GM23338 (cell line): ENCODE results near the gene ARHGEF37. TPM values are rescaled to one million over a fixed set of nuclear protein-coding genes. Genes with fewer than 3 reads are reported as not detected.

Source experiments
- ATAC-seq: fragments of 200-7000 bp; cut with Tn5 transposase; 3 replicates; pipeline ENCODE4 v1.9.1; 2020
- DNase-seq: peaks from one replicate; pipeline ENCODE4 v3.0.0-alpha.2; 2015; ENCODE audit warnings: low spot score
- H2AFZ ChIP-seq: fragments of 200-600 bp; sonication (generic); 2 replicates; pipeline ENCODE4 v1.8.0; 2016; ENCODE audit warnings: antibody characterized with exemption, mild to moderate bottlenecking, moderate library complexity
- H3F3A ChIP-seq: fragments of 200-600 bp; sonication (generic); replicated peaks from 2 replicates; pipeline ENCODE4 v1.8.0; 2017; ENCODE audit warnings: antibody characterized with exemption, mixed run types, low read depth
- H3K27ac ChIP-seq: fragments of 200-600 bp; sonication (generic); 2 replicates; pipeline ENCODE4 v1.6.1; 2016; ENCODE audit warnings: low read depth
- H3K27me3 ChIP-seq: fragments of 200-600 bp; sonication (generic); 2 replicates; pipeline ENCODE4 v1.8.0; 2016; ENCODE audit warnings: mild to moderate bottlenecking, mixed run types, moderate library complexity; ENCODE audit not compliant: insufficient read depth
- H3K36me3 ChIP-seq: fragments of 200-600 bp; sonication (generic); 2 replicates; pipeline ENCODE4 v1.8.0; 2016; ENCODE audit warnings: mild to moderate bottlenecking; ENCODE audit not compliant: insufficient read depth
- H3K4me1 ChIP-seq: fragments of 200-600 bp; sonication (generic); 2 replicates; pipeline ENCODE4 v1.8.0; 2016; ENCODE audit warnings: mild to moderate bottlenecking, moderate library complexity; ENCODE audit not compliant: insufficient read depth
- H3K4me2 ChIP-seq: fragments of 200-600 bp; sonication (generic); 2 replicates; pipeline ENCODE4 v1.7.1; 2017; ENCODE audit warnings: mixed run types
- H3K4me3 ChIP-seq: fragments of 200-600 bp; sonication (generic); 2 replicates; pipeline ENCODE4 v1.6.1; 2016; ENCODE audit warnings: mixed run types
- H3K79me2 ChIP-seq: fragments of 200-600 bp; sonication (generic); replicated peaks from 2 replicates; pipeline ENCODE4 v1.8.0; 2017; ENCODE audit warnings: mild to moderate bottlenecking; ENCODE audit not compliant: insufficient read depth
- H3K9me2 ChIP-seq: fragments of 200-600 bp; sonication (generic); 2 replicates; pipeline ENCODE4 v1.8.0; 2017; ENCODE audit not compliant: insufficient read depth
- H4K20me1 ChIP-seq: fragments of 200-600 bp; sonication (generic); replicated peaks from 2 replicates; pipeline ENCODE4 v1.8.0; 2017; ENCODE audit warnings: mild to moderate bottlenecking; ENCODE audit not compliant: insufficient read depth
- H3K27ac Mint-ChIP-seq: 2 replicates; pipeline ENCODE4 v1.8.0; 2020; ENCODE audit warnings: inconsistent platforms, mild to moderate bottlenecking, moderate library complexity, mixed read lengths
- H3K27me3 Mint-ChIP-seq: 3 replicates; pipeline ENCODE4 v1.8.0; 2022; ENCODE audit warnings: low read depth, mild to moderate bottlenecking, moderate library complexity, mixed read lengths, inconsistent platforms; ENCODE audit not compliant: insufficient read depth, poor library complexity
- H3K36me3 Mint-ChIP-seq: 3 replicates; pipeline ENCODE4 v1.8.0; 2021; ENCODE audit warnings: low read depth, mild to moderate bottlenecking, inconsistent platforms, moderate library complexity, mixed read lengths
- H3K4me1 Mint-ChIP-seq: 3 replicates; pipeline ENCODE4 v1.8.0; 2020; ENCODE audit warnings: mild to moderate bottlenecking, inconsistent platforms, mixed read lengths
- H3K4me3 Mint-ChIP-seq: 3 replicates; pipeline ENCODE4 v1.8.0; 2021; ENCODE audit warnings: moderate library complexity, mild to moderate bottlenecking, inconsistent platforms, mixed read lengths
- H3K9me3 Mint-ChIP-seq: 3 replicates; pipeline ENCODE4 v1.8.0; 2020; ENCODE audit warnings: moderate library complexity, mild to moderate bottlenecking, inconsistent platforms, mixed read lengths
- CREB1 ChIP-seq: fragments of 250-450 bp; sonication (Bioruptor Pico); IDR thresholded peaks from 2 replicates; pipeline ENCODE4 v1.5.0; 2020; ENCODE audit warnings: low read depth, mild to moderate bottlenecking, moderate library complexity
- CTCF ChIP-seq, 2 experiments: fragments of 200-600 bp in 1 of 2; sonication (generic) in 1 of 2; conservative IDR thresholded peaks; 2 replicates each; pipeline versions ENCODE4 v1.5.1 to v1.6.1; 2016 to 2017; ENCODE audit warnings: antibody characterized with exemption in 2 of 2, low read depth in 2 of 2, mild to moderate bottlenecking in 2 of 2, moderate library complexity in 1 of 2
- ETS1 ChIP-seq: IDR thresholded peaks from 2 replicates; pipeline ENCODE4 v1.6.1; 2016; ENCODE audit warnings: antibody characterized with exemption
- EZH2 ChIP-seq: fragments of 200-600 bp; sonication (generic); IDR thresholded peaks from one replicate; pipeline ENCODE4 v1.8.0; 2017; ENCODE audit warnings: antibody characterized with exemption, mild to moderate bottlenecking, low read depth; ENCODE audit not compliant: unreplicated experiment
- EZH2phosphoT487 ChIP-seq: fragments of 200-600 bp; sonication (generic); IDR thresholded peaks from one replicate; pipeline ENCODE4 v1.8.1; 2018; ENCODE audit warnings: antibody characterized with exemption; ENCODE audit not compliant: unreplicated experiment
- JUNB ChIP-seq: IDR thresholded peaks from one replicate; pipeline ENCODE4 v1.6.1; 2016; ENCODE audit warnings: antibody characterized with exemption; ENCODE audit not compliant: unreplicated experiment
- NANOG ChIP-seq: IDR thresholded peaks from 2 replicates; pipeline ENCODE4 v1.6.1; 2016; ENCODE audit warnings: antibody characterized with exemption, borderline replicate concordance
- POLR2AphosphoS5 ChIP-seq: IDR thresholded peaks from 2 replicates; pipeline ENCODE4 v1.6.1; 2016; ENCODE audit warnings: antibody characterized with exemption, low read depth
- REST ChIP-seq: IDR thresholded peaks from one replicate; pipeline ENCODE4 v1.6.1; 2018; ENCODE audit warnings: antibody characterized with exemption; ENCODE audit not compliant: unreplicated experiment
- STAT1 ChIP-seq: IDR thresholded peaks from one replicate; pipeline ENCODE4 v1.6.1; 2016; ENCODE audit warnings: antibody characterized with exemption; ENCODE audit not compliant: unreplicated experiment
- ZNF114 ChIP-seq: fragments of 250-450 bp; sonication (Bioruptor Pico); IDR thresholded peaks from 2 replicates; pipeline ENCODE4 v1.5.0; 2020; ENCODE audit warnings: mild to moderate bottlenecking, moderate library complexity
- ZNF331 ChIP-seq: fragments of 250-450 bp; sonication (Bioruptor Pico); IDR thresholded peaks from 2 replicates; pipeline ENCODE4 v1.5.0; 2020; ENCODE audit warnings: low read depth, mild to moderate bottlenecking, moderate library complexity
- ZNF462 ChIP-seq: fragments of 250-450 bp; sonication (Bioruptor Pico); IDR thresholded peaks from 2 replicates; pipeline ENCODE4 v1.5.0; 2020; ENCODE audit warnings: mild to moderate bottlenecking, moderate library complexity
- polyA plus RNA-seq: library from polyadenylated mRNA; unstranded; fragments of >200 nt; fragmentation: Nextera tagmentation; extraction: Ambion mirVana; gene quantifications from 2 replicates; pipeline ENCODE4 v1.2.1, GENCODE V29; 2016
- total RNA-seq: library from RNA; depleted of rRNA; stranded (reverse); fragments of >200 nt; shearing (Covaris generic); gene quantifications from 2 replicates; pipeline ENCODE4 v1.2.3, GENCODE V29; 2014

ARHGEF37 gene
- total and polyA plus RNA-seq, 2 experiments from 2014 or later: 0.14 to 0.79 TPM

GRCh38 chr5:149667829-149668330 lies 86.6 kb downstream of the ARHGEF37 start:
- Histone ChIP-seq H3K4me1 (no peaks in the 10 kb centered on the region), H3K79me2 (no peaks in the 10 kb centered on the region), H4K20me1 (no peaks in the 10 kb centered on the region), H2AFZ (no peak overlapping the region), H3K27me3 (no peaks in the 10 kb centered on the region), H3K4me3 (no peak overlapping the region), H3K36me3 (no peaks in the 10 kb centered on the region), H3F3A (no peaks in the 10 kb centered on the region), H3K27ac (no peak overlapping the region), H3K9me2 (no peaks in the 10 kb centered on the region), H3K4me2 (no peak overlapping the region)
- Mint-ChIP-seq H3K9me3 (peaks cover 29% of the 10 kb centered on the region), H3K4me3 (no peak overlapping the region), H3K4me1 (no peaks in the 10 kb centered on the region; the same call in 2 of the 3 replicates), H3K36me3 (peaks cover 10% of the 10 kb centered on the region; the same call in 2 of the 3 replicates), H3K27me3 (peaks cover 4% of the 10 kb centered on the region), H3K27ac (no peak overlapping the region)
- ATAC-seq (no peak), DNase-seq (no peak)
- TF ChIP-seq ETS1: no peak
- TF ChIP-seq REST: no peak
- TF ChIP-seq POLR2AphosphoS5: no peak
- no peak for TF ChIP-seq ZNF331 (CRISPR knock-in tag)
- no peak for TF ChIP-seq NANOG
- no peak for TF ChIP-seq STAT1
- TF ChIP-seq CTCF (conservative IDR thresholded peaks at IDR 0.05; ENCODE audit: low read depth in 2 of 2): no peak
- no peak for TF ChIP-seq EZH2phosphoT487
- no peak for TF ChIP-seq JUNB
- TF ChIP-seq CREB1: no peak
- no peak for TF ChIP-seq ZNF114
- no peak for TF ChIP-seq EZH2
- TF ChIP-seq ZNF462 (CRISPR knock-in tag): no peak
